ENCODE results near the gene APOC3.

Gene APOC3

GRCh38 chr11:116881143-116881542, 51.4 kb downstream of the APOC3 start:
- no peak for DNase-seq

- no peak for DNase-seq
These were observed 52.7 kb downstream of the APOC3 start for GRCh38 chr11:116882386-116882785.

Data from CD4-positive, alpha-beta T cell treated with Interleukin-17A for 4 hours (primary cell).